ENCODE data around the gene COL4A5.

- TF ChIP-seq CTCF (conservative IDR thresholded peaks at IDR 0.05 in 1 of 2, IDR thresholded peaks at IDR 0.05 in 1 of 2; ENCODE audit: extremely low read depth in 1 of 2, insufficient read depth in 1 of 2, low read depth in 1 of 2, low read length in 2 of 2) (no peak), EZH2 (IDR thresholded peaks at IDR 0.05; ENCODE audit: borderline replicate concordance, low read length) (no peak)
Measured at GRCh38 chrX:108473979-108474378, 34.3 kb downstream of the COL4A5 start.

All from mammary epithelial cell (primary cell).